Measurements from ENCODE around the gene EPS8L1. TPM values are rescaled to one million over a fixed set of nuclear protein-coding genes. Genes with fewer than 3 reads are reported as not detected.

EPS8L1 gene
- total and polyA plus RNA-seq, 2 donors (not counting 1 experiment from before 2014, with no cell fraction given), result 0.72 to 1.0 TPM

- Mint-ChIP-seq H3K9me3 (ENCODE audit: insufficient read depth) (no peaks in the 10 kb centered on the region), H3K4me3 (no peak overlapping the region), H3K4me1 (peaks cover 9% of the 10 kb centered on the region), H3K27me3 (peaks cover 24% of the 10 kb centered on the region), H3K27ac (no peak overlapping the region)
- no peak for TF ChIP-seq EZH2 (IDR thresholded peaks at IDR 0.05; ENCODE audit: borderline replicate concordance, insufficient read depth, low read depth, low read length, poor library complexity, severe bottlenecking)
- TF ChIP-seq, protein P1, sequence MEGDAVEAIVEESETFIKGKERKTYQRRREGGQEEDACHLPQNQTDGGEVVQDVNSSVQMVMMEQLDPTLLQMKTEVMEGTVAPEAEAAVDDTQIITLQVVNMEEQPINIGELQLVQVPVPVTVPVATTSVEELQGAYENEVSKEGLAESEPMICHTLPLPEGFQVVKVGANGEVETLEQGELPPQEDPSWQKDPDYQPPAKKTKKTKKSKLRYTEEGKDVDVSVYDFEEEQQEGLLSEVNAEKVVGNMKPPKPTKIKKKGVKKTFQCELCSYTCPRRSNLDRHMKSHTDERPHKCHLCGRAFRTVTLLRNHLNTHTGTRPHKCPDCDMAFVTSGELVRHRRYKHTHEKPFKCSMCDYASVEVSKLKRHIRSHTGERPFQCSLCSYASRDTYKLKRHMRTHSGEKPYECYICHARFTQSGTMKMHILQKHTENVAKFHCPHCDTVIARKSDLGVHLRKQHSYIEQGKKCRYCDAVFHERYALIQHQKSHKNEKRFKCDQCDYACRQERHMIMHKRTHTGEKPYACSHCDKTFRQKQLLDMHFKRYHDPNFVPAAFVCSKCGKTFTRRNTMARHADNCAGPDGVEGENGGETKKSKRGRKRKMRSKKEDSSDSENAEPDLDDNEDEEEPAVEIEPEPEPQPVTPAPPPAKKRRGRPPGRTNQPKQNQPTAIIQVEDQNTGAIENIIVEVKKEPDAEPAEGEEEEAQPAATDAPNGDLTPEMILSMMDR (IDR thresholded peaks at IDR 0.05), result no peak
- Histone ChIP-seq H3K79me2 (ENCODE audit: control insufficient read depth, insufficient read depth, low read length) (no peaks in the 10 kb centered on the region), H3K27ac (ENCODE audit: low read length in 2 of 2) (no peak overlapping the region), H3K27me3 (replicated peaks in 1 of 4; ENCODE audit: control extremely low read depth in 1 of 4, control insufficient read depth in 3 of 4, insufficient read depth in 4 of 4, low read length in 3 of 4) (peaks cover 0 to 64% (median 9%) of the 10 kb centered on the region in 4 experiments), H4K20me1 (ENCODE audit: control insufficient read depth, insufficient read depth, low read length, poor library complexity, severe bottlenecking) (no peaks in the 10 kb centered on the region), H3K4me2 (replicated peaks; ENCODE audit: low read depth, low read length, poor library complexity, severe bottlenecking) (no peak overlapping the region), H3K9me3 (ENCODE audit: control extremely low read depth in 1 of 3, control insufficient read depth in 2 of 3, insufficient read depth in 1 of 3, low read length in 2 of 3) (no peaks in the 10 kb centered on the region), H3K4me1 (ENCODE audit: control insufficient read depth in 2 of 2, insufficient read depth in 2 of 2, low read length in 2 of 2) (peaks cover 4 to 12% of the 10 kb centered on the region in 2 donors), H3K9ac (ENCODE audit: low read length) (no peak overlapping the region), H2AFZ (ENCODE audit: insufficient read depth, low read depth, low read length, poor library complexity, severe bottlenecking) (no peak overlapping the region), H3K36me3 (replicated peaks in 1 of 2; ENCODE audit: control extremely low read depth in 1 of 2, control insufficient read depth in 1 of 2, extremely low read depth in 1 of 2, insufficient read depth in 2 of 2, low read length in 1 of 2) (no peaks in the 10 kb centered on the region), H3K4me3 (ENCODE audit: control extremely low read depth in 1 of 5, extremely low read depth in 1 of 5, insufficient read depth in 1 of 5, low read depth in 2 of 5, low read length in 4 of 5) (no peak overlapping the region)
- no peak for DNase-seq
- WGBS (ENCODE audit: insufficient coverage), result 93% methylated on average over 17 of the region's 17 CpGs
- ChIA-PET CTCF (interaction anchor here (1.2 to 2.1 kb wide), 4 partner anchors 156 to 368 kb away, joined by 3 to 9 read pairs (median 4); no protein-coding TSS in a partner anchor), POLR2A (interaction anchor here (0.6 kb wide), 1 partner anchor 17 kb away, joined by 3 read pairs; no protein-coding TSS in a partner anchor)
- ATAC-seq (ENCODE audit: low read depth), result no peak
- intact Hi-C loops (cut with micrococcal nuclease), result no loop called here
These were observed 60.9 kb downstream of the EPS8L1 start for GRCh38 chr19:55136399-55137102.

Small RNAs within 50 kb of the gene (small RNA-seq; reads per million reads assigned to genes)
- gene MIR7975 (ENCODE audit: insufficient read length, low read depth, low replicate concordance), result not detected

Other genes with a start within 250 kb of the EPS8L1 start
- gene KIR2DS4, start 243.2 kb upstream of the EPS8L1 start, total RNA-seq, result not detected in 2 replicates
- gene KIR2DS4, start 243.2 kb upstream of the EPS8L1 start, polyA plus RNA-seq, result not detected in 2 replicates
- 0.17 TPM in 1 of 2 replicates, not detected in the other for gene KIR3DL2, start 225.4 kb upstream of the EPS8L1 start, total RNA-seq
- 0.10 and 0.30 TPM in 2 replicates for gene KIR3DL2, start 225.4 kb upstream of the EPS8L1 start, polyA plus RNA-seq
- 0.34 TPM in 1 of 2 replicates, not detected in the other for gene FCAR, start 201.6 kb upstream of the EPS8L1 start, total RNA-seq
- 1.9 and 2.8 TPM in 2 replicates for gene FCAR, start 201.6 kb upstream of the EPS8L1 start, polyA plus RNA-seq
- not detected in 2 replicates for gene NCR1, start 169.7 kb upstream of the EPS8L1 start, total RNA-seq
- 0.40 and 2.4 TPM in 2 replicates for gene NCR1, start 169.7 kb upstream of the EPS8L1 start, polyA plus RNA-seq
- 0.07 TPM in 1 of 2 replicates, not detected in the other for gene NLRP7, start 128.3 kb upstream of the EPS8L1 start, total RNA-seq
- 0.07 and 0.13 TPM in 2 replicates for gene NLRP7, start 128.3 kb upstream of the EPS8L1 start, polyA plus RNA-seq
- 17.1 and 19.2 TPM in 2 replicates for gene NLRP2, start 109.5 kb upstream of the EPS8L1 start, total RNA-seq
- 1.9 and 13.8 TPM in 2 replicates for gene NLRP2, start 109.5 kb upstream of the EPS8L1 start, polyA plus RNA-seq
- 0.20 TPM in 1 of 2 replicates, not detected in the other for gene GP6, start 37.6 kb upstream of the EPS8L1 start, total RNA-seq
- gene GP6, start 37.6 kb upstream of the EPS8L1 start, polyA plus RNA-seq, result 0.43 and 0.55 TPM in 2 replicates
- gene RDH13, start 12.7 kb upstream of the EPS8L1 start, total RNA-seq, result 17.5 and 20.2 TPM in 2 replicates
- 13.4 and 20.4 TPM in 2 replicates for gene RDH13, start 12.7 kb upstream of the EPS8L1 start, polyA plus RNA-seq
- gene PPP1R12C, start 41.8 kb downstream of the EPS8L1 start, total RNA-seq, result 174 and 179 TPM in 2 replicates
- 145 and 231 TPM in 2 replicates for gene PPP1R12C, start 41.8 kb downstream of the EPS8L1 start, polyA plus RNA-seq
- gene TNNT1, start 73.3 kb downstream of the EPS8L1 start, total RNA-seq, result not detected in 2 replicates
- gene TNNT1, start 73.3 kb downstream of the EPS8L1 start, polyA plus RNA-seq, result not detected in 2 replicates
- gene TNNI3, start 81.9 kb downstream of the EPS8L1 start, total RNA-seq, result not detected in 2 replicates
- gene TNNI3, start 81.9 kb downstream of the EPS8L1 start, polyA plus RNA-seq, result not detected in 2 replicates
- not detected in 2 replicates for gene DNAAF3, start 90.7 kb downstream of the EPS8L1 start, total RNA-seq
- not detected in 2 replicates for gene DNAAF3, start 90.7 kb downstream of the EPS8L1 start, polyA plus RNA-seq
- gene SYT5, start 104.4 kb downstream of the EPS8L1 start, total RNA-seq, result 0.94 and 1.2 TPM in 2 replicates
- 0.27 and 1.5 TPM in 2 replicates for gene SYT5, start 104.4 kb downstream of the EPS8L1 start, polyA plus RNA-seq
- gene PTPRH, start 133.6 kb downstream of the EPS8L1 start, total RNA-seq, result not detected in 2 replicates
- gene PTPRH, start 133.6 kb downstream of the EPS8L1 start, polyA plus RNA-seq, result not detected in 2 replicates
- 19.4 and 20.7 TPM in 2 replicates for gene TMEM86B, start 152.9 kb downstream of the EPS8L1 start, total RNA-seq
- gene TMEM86B, start 152.9 kb downstream of the EPS8L1 start, polyA plus RNA-seq, result 13.6 and 14.5 TPM in 2 replicates
- gene PPP6R1, start 183.1 kb downstream of the EPS8L1 start, total RNA-seq, result 193 and 195 TPM in 2 replicates
- gene PPP6R1, start 183.1 kb downstream of the EPS8L1 start, polyA plus RNA-seq, result 122 and 125 TPM in 2 replicates
- gene HSPBP1, start 204.2 kb downstream of the EPS8L1 start, total RNA-seq, result 15.6 and 18.2 TPM in 2 replicates
- gene HSPBP1, start 204.2 kb downstream of the EPS8L1 start, polyA plus RNA-seq, result 18.9 and 19.0 TPM in 2 replicates
- 0.94 and 1.7 TPM in 2 replicates for gene BRSK1, start 208.1 kb downstream of the EPS8L1 start, total RNA-seq
- 1.4 and 4.0 TPM in 2 replicates for gene BRSK1, start 208.1 kb downstream of the EPS8L1 start, polyA plus RNA-seq
- not detected in 2 replicates for gene TMEM150B, start 249.5 kb downstream of the EPS8L1 start, total RNA-seq
- gene TMEM150B, start 249.5 kb downstream of the EPS8L1 start, polyA plus RNA-seq, result 1.4 TPM in 1 of 2 replicates, not detected in the other

Data from B cell (primary cell).